OCI-LY3 (cell line): Measurements from ENCODE around the gene PRKAR1B.

Experiments
- H2AFZ ChIP-seq: fragments of 200-600, 300-600 bp; shearing (Covaris generic); 2 replicates; pipeline ENCODE4 v1.6.0; 2014; ENCODE audit warnings: antibody characterized with exemption, low read depth, low read length
- H3K27ac ChIP-seq: fragments of 200-600, 300-600 bp; sonication (generic); 2 replicates; pipeline ENCODE4 v1.5.1; 2014; ENCODE audit warnings: mild to moderate bottlenecking, low read length, moderate library complexity, mixed read lengths
- H3K27me3 ChIP-seq: fragments of 200-600, 300-600 bp; sonication (generic); 2 replicates; pipeline ENCODE4 v1.6.1; 2014; ENCODE audit warnings: low read depth, low read length, mixed read lengths
- H3K36me3 ChIP-seq: fragments of 200-600, 300-600 bp; sonication (generic); replicated peaks from 2 replicates; pipeline ENCODE3; 2014; ENCODE audit warnings: low read depth, low read length, mixed read lengths
- H3K4me1 ChIP-seq: fragments of 300-600, 200-600 bp; sonication (generic); 2 replicates; pipeline ENCODE4 v1.6.1; 2014; ENCODE audit warnings: low read length, mixed read lengths
- H3K4me2 ChIP-seq: fragments of 200-600, 300-600 bp; sonication (generic); 2 replicates; pipeline ENCODE4 v1.6.1; 2014; ENCODE audit warnings: low read length, mixed read lengths
- H3K4me3 ChIP-seq: fragments of 300-600, 200-600 bp; sonication (generic); 2 replicates; pipeline ENCODE4 v1.5.1; 2014; ENCODE audit warnings: antibody characterized with exemption, mild to moderate bottlenecking, low read length, moderate library complexity
- H3K79me2 ChIP-seq: fragments of 300-600, 200-600 bp; shearing (Covaris generic); 2 replicates; pipeline ENCODE4 v1.6.1; 2014; ENCODE audit warnings: mild to moderate bottlenecking, low read length, mixed read lengths
- H3K9ac ChIP-seq: fragments of 300-600, 200-600 bp; shearing (Covaris generic); 2 replicates; pipeline ENCODE4 v1.6.0; 2014; ENCODE audit warnings: mild to moderate bottlenecking, low read length, moderate library complexity
- H3K9me3 ChIP-seq: fragments of 200-600, 300-600 bp; shearing (Covaris generic); 2 replicates; pipeline ENCODE4 v1.6.1; 2014; ENCODE audit warnings: low read length, mixed read lengths; ENCODE audit not compliant: insufficient read depth
- H4K20me1 ChIP-seq: fragments of 200-600, 300-600 bp; sonication (generic); 2 replicates; pipeline ENCODE4 v1.6.1; 2016; ENCODE audit warnings: low read length, mixed read lengths; ENCODE audit not compliant: insufficient read depth
- CTCF ChIP-seq: fragments of 200-600, 300-600 bp; sonication (generic); IDR thresholded peaks from 2 replicates; pipeline ENCODE4 v1.5.1; 2014; ENCODE audit warnings: antibody characterized with exemption, low read length, low read depth
- EZH2phosphoT487 ChIP-seq: fragments of 200-600 bp; shearing (Covaris generic); IDR thresholded peaks from 2 replicates; pipeline ENCODE4 v1.6.1; 2018; ENCODE audit warnings: antibody characterized with exemption, mixed run types, low read depth

Gene PRKAR1B

GRCh38 chr7:610531-611280, 116.4 kb downstream of the PRKAR1B start:
- no peak overlapping the region for H3K4me2 ChIP-seq
- no peaks in the 10 kb centered on the region for H3K36me3 ChIP-seq
- H3K9me3 ChIP-seq = no peaks in the 10 kb centered on the region
- H3K9ac ChIP-seq = no peak overlapping the region
- no peak overlapping the region for H3K4me3 ChIP-seq
- H3K27ac ChIP-seq = no peak overlapping the region
- H3K79me2 ChIP-seq = no peaks in the 10 kb centered on the region
- H3K4me1 ChIP-seq = no peaks in the 10 kb centered on the region
- H2AFZ ChIP-seq = no peak overlapping the region
- H3K27me3 ChIP-seq = no peaks in the 10 kb centered on the region
- TF ChIP-seq EZH2phosphoT487 = no peak
- TF ChIP-seq CTCF = no peak
- H4K20me1 ChIP-seq = no peaks in the 10 kb centered on the region

- Histone ChIP-seq H4K20me1 (no peaks in the 10 kb centered on the region), H3K4me1 (no peaks in the 10 kb centered on the region), H3K4me3 (no peak overlapping the region), H3K79me2 (no peaks in the 10 kb centered on the region), H2AFZ (no peak overlapping the region), H3K9ac (no peak overlapping the region), H3K36me3 (no peaks in the 10 kb centered on the region), H3K27ac (no peak overlapping the region), H3K4me2 (no peak overlapping the region), H3K9me3 (no peaks in the 10 kb centered on the region), H3K27me3 (no peaks in the 10 kb centered on the region)
- TF ChIP-seq EZH2phosphoT487 = no peak
- no peak for TF ChIP-seq CTCF
Measured at GRCh38 chr7:610141-610530, 116.9 kb downstream of the PRKAR1B start.

- H3K4me2 ChIP-seq = no peak overlapping the region
- no peaks in the 10 kb centered on the region for H3K79me2 ChIP-seq
- no peak overlapping the region for H3K4me3 ChIP-seq
- no peaks in the 10 kb centered on the region for H3K36me3 ChIP-seq
- H3K9ac ChIP-seq = no peak overlapping the region
- H3K27me3 ChIP-seq = no peaks in the 10 kb centered on the region
- no peak overlapping the region for H3K27ac ChIP-seq
- no peak overlapping the region for H2AFZ ChIP-seq
- no peaks in the 10 kb centered on the region for H3K9me3 ChIP-seq
- no peaks in the 10 kb centered on the region for H3K4me1 ChIP-seq
- H4K20me1 ChIP-seq = no peaks in the 10 kb centered on the region
- TF ChIP-seq EZH2phosphoT487 (no peak), CTCF (no peak)
Measured at GRCh38 chr7:609365-609764, 117.7 kb downstream of the PRKAR1B start.

- Histone ChIP-seq H3K36me3 (no peaks in the 10 kb centered on the region), H3K27ac (no peak overlapping the region), H3K27me3 (no peaks in the 10 kb centered on the region), H3K79me2 (no peaks in the 10 kb centered on the region), H3K9ac (no peak overlapping the region), H3K4me1 (no peaks in the 10 kb centered on the region), H2AFZ (no peak overlapping the region), H3K4me2 (no peak overlapping the region), H3K4me3 (no peak overlapping the region), H3K9me3 (no peaks in the 10 kb centered on the region), H4K20me1 (no peaks in the 10 kb centered on the region)
- no peak for TF ChIP-seq CTCF
- no peak for TF ChIP-seq EZH2phosphoT487
Measured at GRCh38 chr7:608954-609353, 118.1 kb downstream of the PRKAR1B start.
